NT2/D1 (cell line): ENCODE measurements around the gene TPK1.

Experiments used
- DNase-seq: peaks from one replicate; pipeline ENCODE4 v3.0.0-alpha.2; 2011; ENCODE audit warnings: low read depth, low spot score
- H3K27me3 ChIP-seq: 2 replicates; pipeline ENCODE4 v1.6.0; 2011; ENCODE audit warnings: mild to moderate bottlenecking; ENCODE audit not compliant: insufficient read length, insufficient read depth
- H3K36me3 ChIP-seq: 2 replicates; pipeline ENCODE4 v1.6.1; 2011; ENCODE audit warnings: mild to moderate bottlenecking, low read length, mixed read lengths; ENCODE audit not compliant: insufficient read depth, insufficient read length
- H3K4me1 ChIP-seq: 2 replicates; pipeline ENCODE4 v1.5.1; 2011; ENCODE audit not compliant: insufficient read depth, insufficient read length
- H3K4me3 ChIP-seq: 2 replicates; pipeline ENCODE4 v1.5.1; 2011; ENCODE audit warnings: low read depth; ENCODE audit not compliant: insufficient read length
- H3K9ac ChIP-seq: 2 replicates; pipeline ENCODE4 v1.6.0; 2011; ENCODE audit warnings: low read depth; ENCODE audit not compliant: insufficient read length
- H3K9me3 ChIP-seq: 2 replicates; pipeline ENCODE4 v1.5.1; 2011; ENCODE audit warnings: mild to moderate bottlenecking, low read length; ENCODE audit not compliant: insufficient read depth
- SUZ12 ChIP-seq: IDR thresholded peaks from 2 replicates; pipeline ENCODE4 v1.6.1; 2011; ENCODE audit not compliant: insufficient read length, insufficient read depth; ENCODE audit errors: extremely low read depth
- YY1 ChIP-seq: IDR thresholded peaks from 2 replicates; pipeline ENCODE4 v1.6.1; 2011; ENCODE audit not compliant: insufficient read length, insufficient read depth
- ZNF274 ChIP-seq: IDR thresholded peaks from 2 replicates; pipeline ENCODE4 v1.6.1; 2011; ENCODE audit warnings: mild to moderate bottlenecking, low read depth, low read length

The TPK1 gene

GRCh38 chr7:144665689-144666381 is 170.0 kb downstream of the TPK1 start:
- H3K4me1 ChIP-seq = no peaks in the 10 kb centered on the region
- H3K9me3 ChIP-seq = no peaks in the 10 kb centered on the region
- H3K27me3 ChIP-seq = no peaks in the 10 kb centered on the region
- no peak overlapping the region for H3K9ac ChIP-seq
- no peak for TF ChIP-seq SUZ12
- TF ChIP-seq ZNF274 = no peak
- no peak for DNase-seq
- no peak overlapping the region for H3K4me3 ChIP-seq
- H3K36me3 ChIP-seq = no peaks in the 10 kb centered on the region

- Histone ChIP-seq H3K27me3 (no peaks in the 10 kb centered on the region), H3K4me1 (no peaks in the 10 kb centered on the region), H3K9me3 (no peaks in the 10 kb centered on the region), H3K4me3 (no peak overlapping the region), H3K9ac (no peak overlapping the region), H3K36me3 (no peaks in the 10 kb centered on the region)
- no peak for DNase-seq
- TF ChIP-seq SUZ12 (no peak), YY1 (no peak), ZNF274 (no peak)
Observed at GRCh38 chr7:144659211-144659610, 176.6 kb downstream of the TPK1 start.

- Histone ChIP-seq H3K4me3 (no peak overlapping the region), H3K36me3 (no peaks in the 10 kb centered on the region), H3K9me3 (no peaks in the 10 kb centered on the region), H3K9ac (no peak overlapping the region), H3K4me1 (no peaks in the 10 kb centered on the region), H3K27me3 (no peaks in the 10 kb centered on the region)
- TF ChIP-seq YY1 (no peak), ZNF274 (no peak), SUZ12 (no peak)
- no peak for DNase-seq
Observed at GRCh38 chr7:144656965-144657517, 178.8 kb downstream of the TPK1 start.

DNA sequence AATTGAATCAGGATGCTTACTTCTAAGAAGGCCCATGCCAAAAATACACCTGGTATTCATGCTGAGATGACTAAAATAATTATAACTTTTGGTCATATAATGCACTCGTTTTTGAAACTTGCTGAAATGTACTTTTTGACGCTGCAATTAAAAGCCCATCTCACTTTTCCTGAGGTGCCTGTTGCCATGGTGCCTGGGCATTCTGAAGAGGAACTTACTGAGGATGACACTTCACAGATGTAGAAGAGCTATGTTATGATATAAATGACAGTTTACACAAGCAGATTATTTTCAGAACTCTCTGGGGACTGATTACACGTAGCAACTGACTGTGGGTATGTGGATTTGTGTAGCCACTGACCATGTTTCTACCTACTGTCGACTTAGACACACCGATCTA is 182.4 kb downstream of the TPK1 start:
- H3K36me3 ChIP-seq = no peaks in the 10 kb centered on the region
- no peaks in the 10 kb centered on the region for H3K4me1 ChIP-seq
- no peak for TF ChIP-seq ZNF274
- no peak for TF ChIP-seq SUZ12
- TF ChIP-seq YY1 = no peak
- H3K9ac ChIP-seq = no peak overlapping the region
- H3K4me3 ChIP-seq = no peak overlapping the region
- peaks cover 16% of the 10 kb centered on the region; the same call in 1 of the 2 replicates for H3K9me3 ChIP-seq
- H3K27me3 ChIP-seq = no peaks in the 10 kb centered on the region
- no peak for DNase-seq

GRCh38 chr7:144650439-144650838 is 185.4 kb downstream of the TPK1 start:
- Histone ChIP-seq H3K4me1 (no peaks in the 10 kb centered on the region), H3K4me3 (no peak overlapping the region), H3K9ac (no peak overlapping the region), H3K36me3 (no peaks in the 10 kb centered on the region), H3K27me3 (no peaks in the 10 kb centered on the region), H3K9me3 (peaks cover 16% of the 10 kb centered on the region; the same call in 1 of the 2 replicates)
- no peak for TF ChIP-seq SUZ12
- TF ChIP-seq ZNF274 = no peak
- TF ChIP-seq YY1 = no peak
- no peak for DNase-seq

DNA sequence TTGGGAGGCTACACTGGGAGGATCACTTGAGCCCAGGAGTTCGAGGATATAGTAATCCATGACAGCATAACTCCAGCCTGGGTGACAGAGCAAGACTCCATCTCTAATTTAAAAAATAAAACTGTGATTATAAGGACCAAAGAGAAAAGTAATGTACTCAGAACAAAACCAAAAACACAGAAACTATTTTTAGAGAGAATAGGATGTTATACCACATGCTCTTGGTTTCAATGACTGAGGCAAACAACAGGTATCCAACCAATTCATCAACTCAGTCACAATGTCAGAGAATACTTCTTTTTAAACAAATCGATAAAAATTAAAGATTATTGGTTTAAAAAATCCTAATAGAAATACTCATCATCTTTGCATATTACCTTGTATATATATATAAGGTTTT is 186.7 kb downstream of the TPK1 start:
- DNase-seq = no peak
- Histone ChIP-seq H3K27me3 (no peaks in the 10 kb centered on the region), H3K4me1 (no peaks in the 10 kb centered on the region), H3K9me3 (peaks cover 16% of the 10 kb centered on the region; the same call in 1 of the 2 replicates), H3K9ac (no peak overlapping the region), H3K36me3 (no peaks in the 10 kb centered on the region), H3K4me3 (no peak overlapping the region)
- TF ChIP-seq ZNF274 (no peak), SUZ12 (no peak), YY1 (no peak)

DNA sequence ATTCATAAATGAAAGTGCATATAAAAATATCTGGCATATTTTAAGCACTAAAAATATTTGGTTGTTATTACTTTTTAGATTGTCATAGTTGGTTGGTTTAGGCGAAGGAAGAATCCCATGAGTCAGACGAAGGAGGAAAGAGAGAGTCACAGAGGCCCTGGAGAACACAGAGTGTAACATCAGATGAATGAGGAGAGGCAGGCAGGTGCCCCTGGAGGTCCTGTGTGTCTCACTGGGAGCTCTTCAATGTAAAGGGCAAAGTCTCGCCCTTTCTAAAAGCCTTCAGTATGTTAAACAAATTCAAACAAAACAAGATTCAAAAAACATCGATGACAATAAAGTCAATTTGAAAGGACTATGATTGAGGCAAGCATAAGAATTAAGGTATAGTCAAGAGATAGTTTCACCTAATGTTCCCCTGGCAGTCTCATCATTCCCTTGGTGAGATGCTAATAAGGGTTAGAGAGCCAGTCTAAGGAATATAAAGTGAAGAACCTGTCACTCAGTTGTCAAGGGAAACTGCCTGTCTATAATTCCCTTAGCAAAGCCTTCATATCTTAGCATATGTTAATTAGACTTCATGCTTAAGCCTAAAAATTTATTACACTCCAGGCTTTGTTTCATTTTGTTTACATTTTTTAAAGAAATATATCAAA is 194.3 kb downstream of the TPK1 start:
- no peak overlapping the region for H3K4me3 ChIP-seq
- H3K9me3 ChIP-seq = no peaks in the 10 kb centered on the region
- no peaks in the 10 kb centered on the region for H3K4me1 ChIP-seq
- DNase-seq = no peak
- H3K27me3 ChIP-seq = no peaks in the 10 kb centered on the region
- H3K9ac ChIP-seq = no peak overlapping the region
- no peak for TF ChIP-seq SUZ12
- TF ChIP-seq YY1 = no peak
- no peak for TF ChIP-seq ZNF274
- H3K36me3 ChIP-seq = no peaks in the 10 kb centered on the region

DNA sequence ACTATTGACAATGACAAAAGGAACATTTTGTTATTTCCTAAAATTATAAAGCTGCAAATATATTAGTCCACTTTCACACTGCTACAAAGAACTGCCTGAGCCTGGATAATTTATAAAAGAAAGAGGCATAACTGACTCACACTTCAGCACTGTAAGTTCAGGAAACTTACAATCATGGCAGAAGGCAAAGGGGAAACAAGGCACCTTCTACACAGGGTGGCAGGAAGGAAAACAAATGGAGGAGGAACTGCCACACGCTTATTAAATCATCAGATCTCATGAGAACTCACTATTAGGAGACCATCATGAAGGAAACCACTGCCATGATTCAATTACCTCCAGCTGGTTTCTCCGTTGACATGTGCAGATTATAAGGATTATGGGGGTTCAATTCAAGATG is 203.1 kb downstream of the TPK1 start:
- H3K27me3 ChIP-seq = no peaks in the 10 kb centered on the region
- no peak for TF ChIP-seq ZNF274
- H3K4me1 ChIP-seq = peaks cover 3% of the 10 kb centered on the region
- DNase-seq = no peak
- peaks cover 14% of the 10 kb centered on the region; the same call in 1 of the 2 replicates for H3K9me3 ChIP-seq
- no peaks in the 10 kb centered on the region for H3K36me3 ChIP-seq
- no peak overlapping the region for H3K9ac ChIP-seq
- no peak overlapping the region for H3K4me3 ChIP-seq
